GM04503 (cell line): ENCODE measurements around the gene GSDMA.

Experiments
- DNase-seq: peaks from one replicate; pipeline ENCODE4 v3.0.0-alpha.2; 2012; ENCODE audit warnings: low read depth

The GSDMA gene

DNA sequence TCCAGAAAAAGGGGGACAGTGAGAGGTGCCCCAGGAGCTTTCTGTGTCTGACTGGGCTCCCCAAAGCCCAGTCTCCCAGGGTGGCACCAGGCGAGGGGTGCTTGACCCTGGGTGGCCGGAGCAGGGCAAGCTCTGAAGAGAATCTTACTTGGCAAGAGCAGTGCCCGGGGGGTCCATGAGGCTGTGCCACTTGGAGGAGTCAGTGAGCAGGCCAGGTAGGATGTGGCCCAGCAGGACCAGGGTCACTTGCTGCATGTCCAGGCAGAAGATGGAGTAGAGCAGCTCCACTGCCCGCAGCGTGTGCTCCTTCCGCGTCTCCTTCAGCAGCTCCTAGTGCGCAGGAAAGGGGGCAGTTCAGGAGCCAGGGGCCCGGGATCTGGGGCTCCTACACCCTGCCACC is 59.7 kb downstream of the GSDMA start:
- DNase-seq: no peak

DNA sequence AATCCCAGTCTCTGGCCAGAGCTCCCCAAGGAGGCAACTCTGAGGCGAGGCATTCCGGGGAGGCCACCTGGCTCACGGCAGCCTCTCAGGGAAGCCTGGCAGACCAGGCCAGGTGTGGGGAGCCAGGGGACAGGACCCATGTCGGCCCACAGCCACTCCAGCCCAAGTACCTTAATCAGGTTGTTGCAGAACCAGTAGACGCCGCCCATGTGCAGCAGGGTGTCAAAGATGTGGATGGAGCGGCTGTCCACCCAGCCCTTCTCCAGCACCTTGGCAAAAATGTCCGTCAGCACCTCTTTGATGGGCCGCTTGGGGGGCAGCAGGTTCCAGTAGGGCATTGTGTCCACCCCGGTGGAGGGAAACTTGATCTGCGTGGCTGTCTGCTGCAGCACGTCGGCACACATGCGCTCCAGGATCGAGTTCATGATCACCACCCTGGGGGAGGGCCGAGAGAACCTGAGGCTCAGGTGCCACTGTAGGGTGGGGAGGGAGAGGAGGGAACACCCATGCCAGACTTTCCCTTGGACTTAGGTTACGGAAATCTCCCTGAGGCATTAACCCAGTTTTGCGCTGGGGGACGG is 60.2 kb downstream of the GSDMA start:
- no peak for DNase-seq

DNA sequence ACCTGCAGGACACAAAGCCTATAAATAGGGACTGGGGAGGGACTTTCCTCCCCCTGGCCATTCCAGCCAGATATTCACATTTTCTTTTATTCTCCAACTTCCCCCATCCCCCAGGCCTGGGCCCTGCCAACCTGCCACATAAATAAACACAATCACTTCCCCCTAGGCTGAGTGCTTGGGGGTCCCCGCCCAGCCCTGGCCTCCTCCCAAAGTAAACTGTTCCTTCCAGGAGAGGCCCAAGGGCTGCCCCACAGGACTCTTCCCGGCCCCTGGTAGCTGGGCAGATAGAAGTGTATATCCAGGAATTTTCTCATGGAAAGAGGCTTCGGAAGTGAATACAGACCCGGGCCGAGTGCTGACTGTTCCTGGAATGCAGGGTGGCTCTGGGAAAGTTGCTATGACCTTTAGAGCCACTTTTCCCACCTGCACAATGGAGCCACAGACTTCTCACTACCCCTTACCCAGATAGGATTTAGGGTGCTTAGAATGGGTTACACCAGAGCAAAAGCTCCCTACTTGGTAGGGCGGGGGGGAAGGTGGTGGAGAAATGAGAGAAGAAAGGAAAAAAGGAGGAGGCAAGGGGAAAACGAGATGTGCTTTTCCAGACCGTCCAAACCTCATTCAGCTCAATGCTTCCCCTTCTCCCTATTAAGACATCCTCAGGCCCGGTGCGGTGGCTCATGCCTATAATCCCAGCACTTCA is 60.9 kb downstream of the GSDMA start:
- no peak for DNase-seq

DNA sequence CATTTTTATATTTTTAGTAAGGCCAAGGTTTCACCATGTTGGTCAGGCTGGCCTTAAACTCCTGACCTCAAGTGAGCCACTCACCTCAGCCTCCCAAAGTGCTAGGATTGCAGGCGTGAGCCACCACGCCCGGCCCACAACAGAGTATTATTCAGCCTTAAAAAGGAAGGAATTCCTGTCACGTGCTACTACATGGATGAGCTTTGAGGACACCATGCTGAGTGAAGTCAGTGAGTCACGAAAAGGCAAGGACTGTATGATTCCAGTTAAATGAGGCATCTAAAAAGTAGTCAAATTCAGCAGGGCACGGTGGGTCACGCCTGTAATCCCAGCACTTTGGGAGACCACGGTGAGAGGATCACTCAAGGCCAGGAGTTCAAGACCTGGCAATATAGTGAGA is 62.1 kb downstream of the GSDMA start:
- DNase-seq: no peak

DNA sequence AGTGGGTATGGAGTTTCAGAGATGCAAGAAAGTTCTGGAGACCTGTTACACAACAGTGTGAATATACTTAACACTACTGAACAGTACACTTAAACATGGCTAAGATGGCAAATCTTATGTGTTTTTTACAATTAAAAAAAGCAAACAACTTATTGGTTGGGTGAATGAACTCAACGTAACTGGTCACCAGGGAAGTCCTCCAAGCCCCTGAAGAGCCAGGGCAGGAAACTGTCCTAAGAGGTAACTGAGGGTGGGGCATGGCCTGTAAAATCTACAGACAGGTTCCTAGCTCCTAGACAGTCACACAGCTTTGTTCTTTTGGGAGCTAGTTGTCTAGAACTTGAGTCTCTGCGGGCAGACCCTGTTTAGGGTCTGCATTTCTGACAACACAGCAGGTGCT is 62.8 kb downstream of the GSDMA start:
- no peak for DNase-seq

DNA sequence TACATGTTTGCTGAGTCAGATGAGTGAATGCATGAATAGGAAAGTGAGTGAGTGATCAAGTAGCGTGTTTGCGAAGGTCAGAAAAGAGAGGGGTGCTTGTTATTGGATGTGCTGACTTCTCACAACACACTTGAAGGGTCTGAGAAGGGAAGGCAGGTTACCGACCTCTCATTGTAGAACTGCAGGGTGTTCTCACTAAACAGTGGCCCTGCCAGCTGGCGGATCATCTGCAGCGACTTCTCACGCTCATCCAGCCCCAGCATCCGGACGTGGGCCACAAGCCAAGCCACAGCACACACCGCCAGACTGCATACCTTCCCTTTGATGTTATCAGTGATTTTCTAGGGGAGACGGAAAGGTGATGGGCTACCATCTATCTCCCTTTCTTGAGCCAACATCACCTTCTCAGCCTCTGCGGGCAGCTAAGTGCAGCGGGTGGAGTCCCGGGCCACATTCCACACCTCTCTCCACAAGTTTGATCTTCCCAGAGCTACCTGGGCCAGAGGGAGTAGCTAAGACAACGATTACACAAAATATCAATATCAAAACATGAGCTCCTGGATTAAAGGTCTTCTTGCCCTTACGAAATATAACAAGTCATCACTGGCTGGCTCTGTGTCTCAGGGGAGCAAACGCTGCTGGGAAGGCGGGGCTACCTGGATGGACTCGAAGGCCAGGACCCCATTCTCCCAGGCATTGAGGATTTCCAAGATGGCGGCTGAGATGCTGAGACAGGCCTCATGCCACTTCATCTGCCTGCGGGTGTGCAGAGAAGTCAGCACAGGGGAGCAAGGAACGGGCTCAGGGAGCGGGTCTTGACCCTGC is 63.4 kb downstream of the GSDMA start:
- no peak for DNase-seq

DNA sequence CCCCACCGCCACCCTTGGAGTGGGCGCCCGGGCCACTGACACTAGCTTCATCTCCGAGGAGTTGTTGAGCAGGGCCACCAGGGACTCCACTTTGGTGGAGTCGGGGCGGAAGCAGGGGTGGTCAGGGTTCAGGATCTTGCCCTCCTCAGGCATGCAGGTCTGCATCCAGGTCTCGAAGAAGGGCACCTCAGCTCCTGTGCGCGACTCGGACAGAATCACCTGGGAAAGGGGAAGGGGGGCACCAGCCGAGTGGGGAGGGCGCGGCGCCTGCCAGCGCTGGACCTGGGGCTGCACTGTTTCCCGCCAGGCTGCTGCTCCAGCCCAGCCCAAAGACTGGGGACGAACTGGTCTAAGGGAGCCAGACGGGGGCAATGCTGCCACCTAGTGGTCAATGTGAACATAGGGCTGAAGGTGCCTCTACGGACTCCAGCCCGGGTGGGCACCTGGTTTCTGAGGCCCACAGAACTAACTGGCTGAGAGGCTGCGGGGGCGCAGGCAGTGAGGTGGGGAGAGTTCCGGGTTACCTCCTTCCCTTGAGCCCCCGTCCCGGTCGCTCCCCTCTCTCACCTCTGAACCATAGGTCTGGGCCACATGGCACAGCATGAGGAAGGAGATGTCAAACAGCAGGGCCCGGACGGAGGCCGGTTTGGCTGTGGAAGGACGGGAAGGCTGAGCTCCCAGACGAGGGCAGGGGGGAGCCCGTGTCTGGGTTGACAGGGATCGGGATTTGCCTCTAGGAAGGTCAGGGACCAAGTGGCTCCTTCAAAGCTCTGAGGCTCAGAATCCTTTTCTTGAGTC is 64.2 kb downstream of the GSDMA start:
- no peak for DNase-seq
